Astrocyte (in vitro differentiated cells and primary cell): ENCODE data around the gene GGNBP2.

Experiments
- CTCF ChIP-seq: IDR thresholded peaks from 2 replicates; pipeline ENCODE4 v1.5.1; 2011; ENCODE audit warnings: low read depth, mild to moderate bottlenecking, inconsistent platforms, low read length, moderate library complexity; ENCODE audit not compliant: insufficient read depth
- EZH2 ChIP-seq: IDR thresholded peaks from 2 replicates; pipeline ENCODE4 v1.6.1; 2012; ENCODE audit warnings: mild to moderate bottlenecking, low read length, inconsistent platforms; ENCODE audit not compliant: insufficient read depth

GRCh38 chr17:36547776-36548175 lies 3.1 kb downstream of the GGNBP2 start:
- TF ChIP-seq CTCF (no peak), EZH2 (no peak)
